Measurements from ENCODE around the gene ETV3. TPM values are rescaled to one million over a fixed set of nuclear protein-coding genes. Genes with fewer than 3 reads are reported as not detected.

ETV3 gene
- total RNA-seq, 2 experiments from 2014 or later = 39.4 to 43.1 TPM

GRCh38 chr1:157141212-157141855 is 3.1 kb upstream of the ETV3 start:
- peaks cover 3% of the 10 kb centered on the region for H3K27me3 Mint-ChIP-seq
- DNase-seq = no peak
- H3K9me3 Mint-ChIP-seq = no peaks in the 10 kb centered on the region
- peaks cover 8% of the 10 kb centered on the region for H3K36me3 Mint-ChIP-seq
- POLR2A ChIA-PET = no interaction called here
- H3K4me3 Mint-ChIP-seq = no peak overlapping the region
- H3K27ac Mint-ChIP-seq = no peak overlapping the region
- no peak for ATAC-seq (ENCODE audit: low read depth)
- H3K4me1 Mint-ChIP-seq = peaks cover 17% of the 10 kb centered on the region

- Mint-ChIP-seq H3K4me3 (no peak overlapping the region), H3K4me1 (peaks cover 29% of the 10 kb centered on the region), H3K9me3 (no peaks in the 10 kb centered on the region), H3K27ac (no peak overlapping the region), H3K36me3 (peaks cover 17% of the 10 kb centered on the region), H3K27me3 (peaks cover 3% of the 10 kb centered on the region)
- DNase-seq = no peak
- no peak for ATAC-seq (ENCODE audit: low read depth)
- POLR2A ChIA-PET = no interaction called here
Observed at GRCh38 chr1:157140063-157140588, 1.9 kb upstream of the ETV3 start.

GRCh38 chr1:157139052-157139715 is 989 bp upstream of the ETV3 start:
- ATAC-seq (ENCODE audit: low read depth) (no peak), DNase-seq (no peak)
- Mint-ChIP-seq H3K27ac (peak overlapping the region; percentile 73), H3K4me3 (peak overlapping the region; percentile 89), H3K9me3 (no peaks in the 10 kb centered on the region), H3K36me3 (peaks cover 25% of the 10 kb centered on the region), H3K27me3 (peaks cover 3% of the 10 kb centered on the region), H3K4me1 (peaks cover 39% of the 10 kb centered on the region)
- POLR2A ChIA-PET = interaction anchor here (0.5 to 1.1 kb wide), 2 partner anchors 17 to 45 kb away, joined by 3 read pairs; no protein-coding TSS in a partner anchor

GRCh38 chr1:157137408-157138219 is 581 bp downstream of the ETV3 start:
- ATAC-seq (ENCODE audit: low read depth) (peak; percentile 4), DNase-seq (no peak)
- POLR2A ChIA-PET = no interaction called here
- Mint-ChIP-seq H3K27me3 (no peaks in the 10 kb centered on the region), H3K27ac (peak overlapping the region; percentile 91), H3K36me3 (peaks cover 39% of the 10 kb centered on the region), H3K4me3 (peak overlapping the region; percentile 97), H3K4me1 (peaks cover 54% of the 10 kb centered on the region), H3K9me3 (no peaks in the 10 kb centered on the region)

GRCh38 chr1:157137046-157137407 is 1.2 kb downstream of the ETV3 start:
- DNase-seq (no peak), ATAC-seq (ENCODE audit: low read depth) (no peak)
- no peaks in the 10 kb centered on the region for H3K27me3 Mint-ChIP-seq
- no peaks in the 10 kb centered on the region for H3K9me3 Mint-ChIP-seq
- peak overlapping the region; percentile 91 for H3K27ac Mint-ChIP-seq
- peaks cover 59% of the 10 kb centered on the region for H3K4me1 Mint-ChIP-seq
- POLR2A ChIA-PET = no interaction called here
- H3K36me3 Mint-ChIP-seq = peaks cover 45% of the 10 kb centered on the region
- H3K4me3 Mint-ChIP-seq = peak overlapping the region; percentile 97

GRCh38 chr1:157136133-157136532 is 2.1 kb downstream of the ETV3 start:
- H3K36me3 Mint-ChIP-seq = peaks cover 54% of the 10 kb centered on the region
- peak overlapping the region; percentile 66 for H3K27ac Mint-ChIP-seq
- H3K4me3 Mint-ChIP-seq = peak overlapping the region; percentile 97
- H3K9me3 Mint-ChIP-seq = no peaks in the 10 kb centered on the region
- peaks cover 65% of the 10 kb centered on the region for H3K4me1 Mint-ChIP-seq
- DNase-seq (no peak), ATAC-seq (ENCODE audit: low read depth) (no peak)
- no peaks in the 10 kb centered on the region for H3K27me3 Mint-ChIP-seq
- POLR2A ChIA-PET = interaction anchor here (0.8 to 1.1 kb wide), 4 partner anchors 9 to 408 kb away, joined by 3 read pairs; partner anchors contain the start of genes ISG20L2 and METTL25B

- Mint-ChIP-seq H3K27ac (peak overlapping the region; percentile 58), H3K27me3 (no peaks in the 10 kb centered on the region), H3K4me3 (peak overlapping the region; percentile 97), H3K9me3 (no peaks in the 10 kb centered on the region), H3K4me1 (peaks cover 65% of the 10 kb centered on the region), H3K36me3 (peaks cover 54% of the 10 kb centered on the region)
- ATAC-seq (ENCODE audit: low read depth) (no peak), DNase-seq (no peak)
- POLR2A ChIA-PET = interaction anchor here (0.8 to 1.1 kb wide), 3 partner anchors 9 to 407 kb away, joined by 3 read pairs; partner anchors contain the start of genes ISG20L2 and METTL25B
Observed at GRCh38 chr1:157135646-157136045, 2.5 kb downstream of the ETV3 start.

GRCh38 chr1:157135070-157135469 is 3.1 kb downstream of the ETV3 start:
- Mint-ChIP-seq H3K27ac (peak overlapping the region; percentile 58), H3K4me3 (peak overlapping the region; percentile 97)

GRCh38 chr1:157134442-157134841 is 3.8 kb downstream of the ETV3 start:
- POLR2A ChIA-PET = interaction anchor here (1.0 to 1.2 kb wide), 3 partner anchors 21 to 31 kb away, joined by 3 read pairs; no protein-coding TSS in a partner anchor
- Mint-ChIP-seq H3K4me1 (peaks cover 63% of the 10 kb centered on the region), H3K9me3 (no peaks in the 10 kb centered on the region), H3K36me3 (peaks cover 57% of the 10 kb centered on the region), H3K27ac (peak overlapping the region; percentile 80), H3K4me3 (peak overlapping the region; percentile 57), H3K27me3 (no peaks in the 10 kb centered on the region)
- DNase-seq (no peak), ATAC-seq (ENCODE audit: low read depth) (no peak)

More at GRCh38 chr1:157135070-157135469, 3.1 kb downstream of the ETV3 start:
- peaks cover 56% of the 10 kb centered on the region for H3K36me3 Mint-ChIP-seq
- peaks cover 65% of the 10 kb centered on the region for H3K4me1 Mint-ChIP-seq
- no peak for ATAC-seq (ENCODE audit: low read depth)
- no peak for DNase-seq
- POLR2A ChIA-PET = interaction anchor here (1.1 kb wide), 2 partner anchors 8 to 20 kb away, joined by 3 read pairs; no protein-coding TSS in a partner anchor
- H3K9me3 Mint-ChIP-seq = no peaks in the 10 kb centered on the region
- no peaks in the 10 kb centered on the region for H3K27me3 Mint-ChIP-seq

GRCh38 chr1:157133426-157133825 is 4.8 kb downstream of the ETV3 start:
- Mint-ChIP-seq H3K27ac (peak overlapping the region; percentile 85), H3K4me3 (peak overlapping the region; percentile 57), H3K9me3 (no peaks in the 10 kb centered on the region), H3K27me3 (no peaks in the 10 kb centered on the region), H3K4me1 (peaks cover 57% of the 10 kb centered on the region), H3K36me3 (peaks cover 58% of the 10 kb centered on the region)
- DNase-seq (no peak), ATAC-seq (ENCODE audit: low read depth) (peak; percentile 36)
- POLR2A ChIA-PET = interaction anchor here (0.6 to 1.2 kb wide), 3 partner anchors 23 to 43 kb away, joined by 3 read pairs; no protein-coding TSS in a partner anchor

GRCh38 chr1:157132616-157133167 is 5.5 kb downstream of the ETV3 start:
- Mint-ChIP-seq H3K36me3 (peaks cover 66% of the 10 kb centered on the region), H3K27ac (peak overlapping the region; percentile 70), H3K4me1 (peaks cover 59% of the 10 kb centered on the region), H3K27me3 (no peaks in the 10 kb centered on the region), H3K9me3 (no peaks in the 10 kb centered on the region), H3K4me3 (peak overlapping the region; percentile 57)
- DNase-seq (no peak), ATAC-seq (ENCODE audit: low read depth) (no peak)
- POLR2A ChIA-PET = no interaction called here

- POLR2A ChIA-PET = no interaction called here
- peak overlapping the region; percentile 57 for H3K4me3 Mint-ChIP-seq
- peak overlapping the region; percentile 70 for H3K27ac Mint-ChIP-seq
- no peaks in the 10 kb centered on the region for H3K27me3 Mint-ChIP-seq
- H3K36me3 Mint-ChIP-seq = peaks cover 62% of the 10 kb centered on the region
- ATAC-seq (ENCODE audit: low read depth) (no peak), DNase-seq (no peak)
- H3K4me1 Mint-ChIP-seq = peaks cover 55% of the 10 kb centered on the region
- no peaks in the 10 kb centered on the region for H3K9me3 Mint-ChIP-seq
Observed at GRCh38 chr1:157132111-157132510, 6.1 kb downstream of the ETV3 start.

- H3K36me3 Mint-ChIP-seq = peaks cover 63% of the 10 kb centered on the region
- H3K27me3 Mint-ChIP-seq = no peaks in the 10 kb centered on the region
- no peak for DNase-seq
- H3K4me1 Mint-ChIP-seq = peaks cover 49% of the 10 kb centered on the region
- no peak overlapping the region for H3K27ac Mint-ChIP-seq
- no peak overlapping the region for H3K4me3 Mint-ChIP-seq
- H3K9me3 Mint-ChIP-seq = no peaks in the 10 kb centered on the region
- ATAC-seq (ENCODE audit: low read depth) = no peak
- POLR2A ChIA-PET = no interaction called here
Observed at GRCh38 chr1:157131281-157131680, 6.9 kb downstream of the ETV3 start.
